Memory B cell (primary cell): ENCODE results near the gene TUT1.
"Not testable (repeated sequence)": the region's sequence is repeated elsewhere in the genome, so short reads cannot be mapped to it uniquely, and the experiment has no call there.

Experiments
- ATAC-seq: fragments of 150-1000 bp; cut with Tn5 transposase; 2 replicates; pipeline ENCODE4 v1.10.0; 2021; ENCODE audit warnings: low read depth, mild to moderate bottlenecking, moderate library complexity
- DNase-seq, 2 donors: peaks; one replicate each; pipeline ENCODE4 v3.0.0; 2022; ENCODE audit warnings: low spot score in 2 of 2
- H3K27ac Mint-ChIP-seq: one replicate; pipeline ENCODE4 v1.8.0; 2022; ENCODE audit warnings: mild to moderate bottlenecking, moderate library complexity, mixed read lengths
- H3K27me3 Mint-ChIP-seq: one replicate; pipeline ENCODE4 v1.8.0; 2022; ENCODE audit warnings: mixed read lengths
- H3K36me3 Mint-ChIP-seq: one replicate; pipeline ENCODE4 v1.8.0; 2022; ENCODE audit warnings: mild to moderate bottlenecking, mixed read lengths
- H3K4me1 Mint-ChIP-seq: one replicate; pipeline ENCODE4 v1.8.0; 2022; ENCODE audit warnings: mixed read lengths
- H3K4me3 Mint-ChIP-seq: one replicate; pipeline ENCODE4 v1.8.0; 2022; ENCODE audit warnings: mild to moderate bottlenecking, moderate library complexity, mixed read lengths
- H3K9me3 Mint-ChIP-seq: one replicate; pipeline ENCODE4 v1.8.0; 2022; ENCODE audit warnings: mixed read lengths

The TUT1 gene

DNA sequence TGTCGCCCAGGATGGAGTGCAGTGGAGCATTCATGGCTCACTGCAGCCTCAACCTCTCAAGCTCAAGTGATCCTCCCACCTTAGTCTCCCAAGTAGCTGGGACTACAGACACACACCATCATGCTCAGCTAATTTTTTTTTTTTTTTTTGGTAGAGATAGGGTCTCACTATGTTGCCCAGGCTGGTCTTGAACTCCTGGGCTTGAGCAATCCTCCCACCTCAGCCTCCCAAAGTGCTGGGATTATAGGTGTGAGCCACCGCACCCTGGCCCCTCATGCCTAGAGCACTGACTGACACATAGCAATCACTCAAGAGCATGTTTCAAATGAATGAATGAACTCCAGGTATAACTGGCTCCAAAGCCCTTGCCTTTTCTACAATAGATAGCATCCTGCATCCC lies 40.8 kb downstream of the TUT1 start:
- not testable (repeated sequence) for ATAC-seq, H3K36me3 Mint-ChIP-seq, H3K27me3 Mint-ChIP-seq, DNase-seq, H3K9me3 Mint-ChIP-seq
- peaks cover 51% of the 10 kb centered on the region for H3K4me1 Mint-ChIP-seq
- H3K4me3 Mint-ChIP-seq = peak overlapping the region; percentile 21
- peak overlapping the region; percentile 100 for H3K27ac Mint-ChIP-seq

DNA sequence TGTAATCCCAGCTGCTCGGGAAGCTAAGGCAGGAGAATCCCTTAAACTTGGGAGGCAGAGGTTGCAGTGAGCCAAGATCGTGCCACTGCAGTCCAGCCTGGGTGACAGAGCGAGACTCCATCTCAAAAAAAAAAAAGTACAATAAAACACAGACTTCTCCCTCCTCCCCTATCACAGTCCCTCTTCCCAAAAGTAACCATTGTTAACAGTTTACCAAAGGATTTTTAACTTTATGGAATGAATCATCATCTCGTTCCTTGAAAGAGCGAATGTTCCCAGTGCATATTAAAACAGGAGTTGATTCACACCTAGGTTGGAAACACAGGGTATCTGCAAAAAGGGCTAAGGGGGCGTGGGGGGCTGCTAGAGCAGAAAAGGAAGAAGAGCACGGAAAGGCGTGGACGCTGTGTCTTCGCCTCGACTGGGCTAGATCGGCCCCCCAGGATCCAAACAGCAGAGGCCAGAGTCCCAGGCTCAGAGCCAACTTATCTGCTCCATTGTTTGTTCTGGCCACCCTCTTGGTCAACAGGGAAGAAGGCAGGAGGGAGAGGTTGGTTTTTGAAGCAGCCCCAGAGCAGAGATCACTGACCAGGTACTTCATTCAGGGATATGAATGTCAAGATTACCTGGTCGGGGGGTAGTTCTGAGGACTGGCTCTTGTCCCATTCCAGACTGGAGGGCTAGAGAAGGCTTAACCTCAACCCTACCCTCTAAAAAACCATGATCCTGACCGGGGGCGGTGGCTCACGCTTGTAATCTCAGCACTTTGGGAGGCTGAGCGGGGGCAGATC lies 42.6 kb downstream of the TUT1 start:
- no peak overlapping the region for H3K4me3 Mint-ChIP-seq
- H3K27ac Mint-ChIP-seq = peak overlapping the region; percentile 100
- peaks cover 5% of the 10 kb centered on the region for H3K36me3 Mint-ChIP-seq
- no peak for DNase-seq
- no peaks in the 10 kb centered on the region for H3K27me3 Mint-ChIP-seq
- peaks cover 56% of the 10 kb centered on the region for H3K4me1 Mint-ChIP-seq
- no peaks in the 10 kb centered on the region for H3K9me3 Mint-ChIP-seq
- no peak for ATAC-seq

DNA sequence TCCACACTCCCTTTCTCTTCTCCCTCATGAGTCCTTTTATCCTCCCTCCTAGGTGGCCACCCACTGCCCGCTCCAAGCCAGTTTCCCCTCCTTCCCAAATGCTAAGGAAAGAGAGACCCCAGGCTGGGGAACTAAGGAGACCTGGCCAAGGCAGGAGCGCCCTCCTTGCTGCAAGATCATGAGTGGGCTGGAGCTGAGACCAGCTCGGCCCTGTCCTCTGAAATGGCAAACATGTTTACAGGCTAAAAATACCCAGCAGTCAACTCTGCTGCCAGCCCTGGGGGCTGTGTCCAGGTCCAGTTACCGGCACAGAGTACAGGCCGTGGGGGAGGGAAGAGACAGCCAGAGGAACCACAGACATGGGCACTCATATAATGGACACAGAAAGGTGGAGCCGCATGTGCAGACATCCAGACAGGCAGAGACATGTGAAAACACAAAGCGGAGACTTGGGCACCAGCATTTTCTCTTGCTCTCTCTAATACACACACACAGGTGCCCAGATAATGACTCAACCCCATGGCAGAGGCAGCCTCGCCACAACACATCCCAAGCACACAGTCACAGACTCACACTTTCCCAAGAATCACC lies 43.5 kb downstream of the TUT1 start:
- H3K27ac Mint-ChIP-seq = peak overlapping the region; percentile 99

GRCh38 chr11:62546929-62547625 lies 44.2 kb downstream of the TUT1 start:
- ATAC-seq (no peak), DNase-seq (peak in 1 of 2 donors; percentile 50)
- H3K4me1 Mint-ChIP-seq = peaks cover 56% of the 10 kb centered on the region
- no peaks in the 10 kb centered on the region for H3K9me3 Mint-ChIP-seq
- H3K27me3 Mint-ChIP-seq = no peaks in the 10 kb centered on the region
- H3K36me3 Mint-ChIP-seq = peaks cover 5% of the 10 kb centered on the region
- peak overlapping the region; percentile 86 for H3K4me3 Mint-ChIP-seq
- H3K27ac Mint-ChIP-seq = peak overlapping the region; percentile 99

More for the DNA sequence above, 43.5 kb downstream of the TUT1 start:
- peak overlapping the region; percentile 86 for H3K4me3 Mint-ChIP-seq
- H3K4me1 Mint-ChIP-seq = peaks cover 55% of the 10 kb centered on the region
- ATAC-seq (no peak), DNase-seq (no peak)
- H3K27me3 Mint-ChIP-seq = no peaks in the 10 kb centered on the region
- H3K9me3 Mint-ChIP-seq = no peaks in the 10 kb centered on the region
- H3K36me3 Mint-ChIP-seq = peaks cover 5% of the 10 kb centered on the region

DNA sequence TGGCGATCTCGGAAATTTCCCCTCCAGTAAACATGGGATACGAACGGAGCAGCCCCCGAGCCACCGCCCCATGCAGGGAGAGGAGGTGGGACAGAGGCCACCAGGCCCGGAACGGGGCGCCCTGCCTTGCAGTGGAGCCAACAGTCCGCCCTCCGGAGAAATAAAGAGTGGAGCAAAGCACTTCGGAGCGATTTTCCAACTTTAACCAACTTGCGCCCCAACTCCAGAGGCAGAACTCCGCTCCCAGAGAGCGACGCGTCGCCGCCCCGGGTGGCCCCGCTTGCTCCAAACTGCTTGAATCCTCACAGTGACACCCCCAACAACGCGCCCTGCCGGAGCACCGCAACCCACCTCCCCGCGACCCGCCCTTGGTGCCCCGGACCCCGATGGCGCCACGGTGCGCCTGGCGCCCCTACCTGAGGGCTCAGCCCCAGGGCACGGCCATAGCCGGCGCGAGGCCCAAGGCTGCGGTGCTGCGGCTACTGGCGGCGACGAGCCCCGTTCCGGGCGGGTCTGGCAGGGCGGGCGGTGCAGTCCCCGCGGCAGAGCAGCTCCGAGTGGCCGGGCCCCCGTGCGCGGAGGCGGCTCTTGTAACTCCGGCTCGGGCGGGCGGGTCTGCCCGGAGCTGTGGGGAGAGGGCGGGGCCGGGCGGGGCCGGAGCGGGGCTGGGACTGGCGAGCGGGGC lies 44.9 kb downstream of the TUT1 start, which contains the start of gene AHNAK:
Gene AHNAK, minus strand, starts transcription at position 563 of the 685 bp plus-strand sequence. CDS start 10,708 bp downstream, outside the sequence.
- DNase-seq (peak; percentile 89 to 92), ATAC-seq (peak; percentile 49)
- peaks cover 5% of the 10 kb centered on the region for H3K36me3 Mint-ChIP-seq
- H3K4me3 Mint-ChIP-seq = peak within 1 kb of the TSS; percentile 98
- peaks cover 57% of the 10 kb centered on the region for H3K4me1 Mint-ChIP-seq
- H3K9me3 Mint-ChIP-seq = no peaks in the 10 kb centered on the region
- no peaks in the 10 kb centered on the region for H3K27me3 Mint-ChIP-seq
- H3K27ac Mint-ChIP-seq = peak within 1 kb of the TSS; percentile 99

DNA sequence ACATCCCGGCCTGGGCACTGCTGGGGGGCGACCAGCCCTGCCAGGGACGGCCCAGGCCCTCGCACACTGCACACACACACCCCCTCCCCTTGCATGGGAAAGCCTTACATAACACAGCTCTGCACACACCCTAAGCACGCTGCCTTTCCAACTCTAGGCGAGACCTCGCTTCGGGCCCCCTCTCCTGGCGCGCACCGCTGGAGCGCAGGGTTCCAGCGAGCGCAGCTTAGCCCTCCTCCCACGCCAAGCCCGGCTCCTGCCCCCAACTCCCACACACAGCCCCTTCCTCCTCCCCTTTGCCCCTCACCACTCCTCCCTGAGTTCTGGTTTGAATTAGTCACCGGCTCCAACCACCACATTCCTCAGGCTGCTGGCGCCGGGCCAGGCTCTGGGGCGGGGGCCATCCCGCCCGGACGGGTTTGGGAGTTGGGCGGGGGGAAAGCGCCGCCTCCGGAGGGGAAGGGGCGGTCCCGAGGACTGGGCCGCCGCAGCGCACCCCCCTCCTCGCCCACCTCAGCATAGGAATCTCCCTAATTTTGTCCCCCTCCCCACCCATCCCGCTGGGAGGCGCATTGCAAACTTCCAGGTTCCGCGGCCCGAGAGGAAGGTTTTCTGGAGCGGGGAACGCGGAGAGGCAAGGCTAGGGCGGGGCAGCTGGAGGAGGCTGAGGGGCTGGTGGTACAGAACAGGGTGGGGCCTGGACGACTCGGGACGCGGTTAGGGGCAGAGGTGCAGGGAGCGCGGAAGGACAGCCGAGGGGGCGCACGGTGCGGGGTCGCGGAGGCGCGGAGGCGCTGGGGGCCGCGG lies 45.7 kb downstream of the TUT1 start:
- H3K36me3 Mint-ChIP-seq = peaks cover 5% of the 10 kb centered on the region
- peaks cover 58% of the 10 kb centered on the region for H3K4me1 Mint-ChIP-seq
- peak overlapping the region; percentile 99 for H3K27ac Mint-ChIP-seq
- ATAC-seq = peak; percentile 10
- no peaks in the 10 kb centered on the region for H3K9me3 Mint-ChIP-seq
- H3K4me3 Mint-ChIP-seq = peak overlapping the region; percentile 98
- no peaks in the 10 kb centered on the region for H3K27me3 Mint-ChIP-seq
- DNase-seq = peak in 1 of 2 donors; percentile 50

- ATAC-seq = peak; percentile 3
- Mint-ChIP-seq H3K27ac (peak overlapping the region; percentile 99), H3K9me3 (no peaks in the 10 kb centered on the region)
These were observed 46.5 kb downstream of the TUT1 start for GRCh38 chr11:62544581-62545436.

DNA sequence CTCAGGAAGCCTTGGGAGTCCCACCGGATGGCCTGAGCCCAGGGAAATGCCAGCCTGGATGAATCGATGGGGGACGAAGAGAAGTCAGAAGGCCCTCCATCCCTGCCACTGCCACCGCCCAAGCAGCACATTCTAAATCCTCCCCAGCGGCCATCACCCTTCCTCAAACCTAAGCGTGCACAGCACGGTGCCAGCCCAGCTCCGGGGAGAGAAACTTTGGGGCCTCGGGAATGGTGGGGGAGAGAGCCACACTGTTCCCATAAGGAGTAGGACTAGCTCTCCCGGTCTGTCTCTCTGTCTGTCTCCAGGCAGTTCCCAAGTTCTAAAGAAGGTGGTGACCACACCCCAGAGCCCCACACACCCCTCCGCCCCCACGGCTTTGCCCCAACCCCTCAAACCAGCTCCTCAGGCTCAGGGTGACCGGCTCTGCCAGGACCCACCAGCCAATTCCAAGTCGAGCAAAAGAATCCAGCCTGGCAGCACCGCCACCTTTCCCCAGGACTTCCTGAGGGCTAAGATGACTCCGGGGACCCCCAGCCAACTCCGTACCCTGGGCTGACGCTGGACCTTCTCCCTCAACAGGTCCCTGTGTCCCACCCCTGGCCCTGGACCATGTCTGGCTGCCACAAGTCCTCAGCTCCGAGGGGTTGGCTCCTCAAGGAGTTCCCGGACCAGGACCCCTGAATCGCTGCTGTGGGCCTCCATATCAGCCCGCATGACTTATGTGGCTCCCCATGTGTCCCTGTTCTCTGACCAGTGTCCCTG lies 47.5 kb downstream of the TUT1 start:
- Mint-ChIP-seq H3K9me3 (no peaks in the 10 kb centered on the region), H3K4me3 (peak overlapping the region; percentile 98), H3K4me1 (peaks cover 59% of the 10 kb centered on the region), H3K36me3 (peaks cover 5% of the 10 kb centered on the region), H3K27me3 (no peaks in the 10 kb centered on the region), H3K27ac (peak overlapping the region; percentile 99)
- ATAC-seq (no peak), DNase-seq (no peak)

More at GRCh38 chr11:62544581-62545436, 46.5 kb downstream of the TUT1 start:
- Mint-ChIP-seq H3K4me1 (peaks cover 55% of the 10 kb centered on the region), H3K36me3 (peaks cover 5% of the 10 kb centered on the region), H3K4me3 (peak overlapping the region; percentile 98), H3K27me3 (no peaks in the 10 kb centered on the region)
- DNase-seq = no peak

DNA sequence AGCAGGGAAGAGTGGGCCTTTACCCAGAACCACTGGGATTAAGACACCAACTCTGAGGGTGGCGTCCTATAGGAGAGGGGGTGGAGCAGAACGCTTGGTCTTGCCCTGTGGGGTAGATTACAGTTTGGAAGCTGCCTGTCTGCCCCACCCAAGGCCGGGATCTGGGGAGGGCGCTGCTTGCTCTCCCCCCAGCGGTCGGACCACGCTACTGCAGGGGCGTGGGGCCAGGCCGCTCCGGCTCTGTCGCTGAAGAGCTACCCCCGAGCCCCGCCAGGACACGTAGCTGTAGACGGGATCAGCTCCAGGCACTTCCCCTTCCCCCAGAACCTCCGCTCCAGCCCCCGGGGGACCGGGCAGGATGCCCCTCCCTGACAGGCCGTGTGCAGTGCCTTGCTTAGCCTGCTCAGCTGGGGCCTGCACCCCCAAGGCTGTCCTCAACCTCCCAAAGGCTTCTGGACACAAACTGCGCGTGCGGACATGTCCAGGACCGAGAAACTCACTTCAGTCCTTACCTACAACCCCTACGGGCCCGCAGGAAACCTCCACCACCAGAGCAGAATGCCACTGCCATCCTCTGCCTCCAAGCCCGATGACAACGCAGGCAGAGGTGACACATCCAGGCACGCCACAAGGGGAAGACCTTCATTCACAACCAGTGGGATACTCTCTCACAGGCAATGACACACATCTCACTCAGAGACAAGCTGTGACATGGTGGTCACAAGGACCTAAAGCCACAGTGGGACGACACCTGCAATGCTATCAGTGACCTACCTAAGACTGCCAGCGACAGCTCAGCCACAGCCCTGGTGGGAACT lies 48.4 kb downstream of the TUT1 start:
- Mint-ChIP-seq H3K27me3 (no peaks in the 10 kb centered on the region), H3K36me3 (peaks cover 5% of the 10 kb centered on the region), H3K9me3 (no peaks in the 10 kb centered on the region), H3K27ac (peak overlapping the region; percentile 99), H3K4me3 (peak overlapping the region; percentile 98), H3K4me1 (peaks cover 64% of the 10 kb centered on the region)
- ATAC-seq = peak; percentile 22
- DNase-seq = peak; percentile 82 to 87

DNA sequence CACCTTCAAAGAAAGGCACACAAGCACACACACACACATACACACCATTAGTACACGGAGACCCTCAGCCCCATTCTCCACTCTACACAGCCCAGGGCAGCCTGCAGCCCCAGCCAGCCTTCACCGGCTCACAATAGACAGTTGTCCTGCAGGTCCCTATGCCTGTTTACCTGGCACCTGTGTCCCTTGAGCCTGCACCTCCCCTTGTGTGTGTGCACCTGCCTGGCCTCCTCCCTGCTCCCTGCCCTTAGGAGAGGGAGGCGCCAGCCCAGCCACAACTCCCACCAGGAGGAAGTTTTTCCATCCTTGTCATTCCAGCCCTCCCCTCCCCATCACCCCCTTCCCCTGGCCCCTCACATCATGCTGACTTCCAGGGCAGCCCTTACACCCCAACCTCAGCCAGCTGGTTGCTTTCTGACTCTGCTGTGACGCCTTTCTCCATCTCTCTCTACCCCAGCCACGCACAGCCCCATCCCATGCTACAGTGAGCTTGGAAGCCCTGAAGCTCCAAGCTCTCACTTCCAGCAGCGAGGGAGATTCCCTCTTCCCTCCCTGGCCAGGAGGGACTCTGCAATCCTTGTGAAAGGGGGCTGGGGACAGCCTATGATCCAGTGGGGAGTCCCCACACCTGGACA lies 49.1 kb downstream of the TUT1 start:
- DNase-seq (no peak), ATAC-seq (no peak)
- H3K27ac Mint-ChIP-seq = peak overlapping the region; percentile 99
- peak overlapping the region; percentile 98 for H3K4me3 Mint-ChIP-seq
- no peaks in the 10 kb centered on the region for H3K9me3 Mint-ChIP-seq
- no peaks in the 10 kb centered on the region for H3K27me3 Mint-ChIP-seq
- peaks cover 57% of the 10 kb centered on the region for H3K4me1 Mint-ChIP-seq
- H3K36me3 Mint-ChIP-seq = peaks cover 5% of the 10 kb centered on the region
